ENCODE data around the gene AFAP1. TPM values are rescaled to one million over a fixed set of nuclear protein-coding genes. Genes with fewer than 3 reads are reported as not detected.
A peak's percentile ranks its signal among the peaks of the same experiment; 100 is the strongest.

The AFAP1 gene
- total RNA-seq, 4 donors from 2014 or later, result 25.1 to 56.9 (median 26.4) TPM

DNA sequence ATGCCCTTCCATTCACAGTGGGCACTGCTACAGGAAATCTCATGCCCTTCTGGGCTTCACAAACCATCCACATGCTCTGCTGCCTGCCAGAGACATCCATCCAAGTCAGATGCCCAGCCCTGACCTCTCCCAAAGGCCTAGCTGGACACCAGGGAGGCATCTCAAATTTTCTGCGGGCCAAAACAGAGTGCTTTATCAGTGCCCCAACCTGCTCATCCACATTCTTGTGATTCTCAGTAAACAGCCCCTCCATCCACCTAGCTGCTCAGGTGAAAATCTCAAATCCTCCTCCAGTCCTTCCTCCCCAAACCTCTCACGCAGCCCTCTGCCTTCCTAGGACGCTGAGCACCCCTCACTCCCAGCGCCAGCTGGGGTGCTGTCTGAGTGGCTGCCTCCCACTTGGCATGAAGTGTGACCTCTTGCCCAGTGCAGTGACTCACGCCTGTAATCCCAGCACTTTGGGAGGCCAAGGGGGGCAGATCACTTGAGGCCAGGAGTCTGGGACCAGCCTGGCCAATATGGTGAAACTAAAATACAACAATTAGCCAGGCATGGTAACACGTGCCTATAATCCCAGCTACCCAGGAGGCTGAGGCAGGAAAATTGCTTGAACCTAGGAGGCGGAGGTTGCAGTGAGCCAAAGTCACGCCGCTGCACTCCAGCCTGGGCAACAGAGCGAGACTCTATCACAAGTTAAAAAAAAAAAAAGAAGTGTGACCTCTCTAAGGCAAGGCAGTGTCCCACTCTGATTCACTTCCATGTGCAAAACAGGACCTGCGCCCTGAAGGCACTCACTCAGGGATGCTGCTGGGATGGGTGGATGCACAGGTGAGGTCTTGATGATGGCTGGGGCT, 1.7 kb upstream of the AFAP1 start:
- no peak overlapping the region for H3K4me3 ChIP-seq
- no peak overlapping the region for H3K27ac ChIP-seq
- in situ Hi-C loops (cut with MboI; ENCODE audit: low pct_ligation_motif_present in 1 of 4, low pct_unique_long_range_greater_than_20kb in 1 of 4, low sequenced_read_pairs in 3 of 4) (no loop called here), intact Hi-C loops (cut with DNase I; ENCODE audit: low total_unique reads) (no loop called here)
- peaks cover 2 to 37% (median 18%) of the 10 kb centered on the region in 4 donors for H3K4me1 ChIP-seq
- no peaks in the 10 kb centered on the region for H3K27me3 ChIP-seq
- WGBS, 2 donors (ENCODE audit: low coverage in 1 of 2), result 64 to 80% methylated on average over 6 to 11 of the region's 11 CpGs
- TF ChIP-seq POLR2AphosphoS5 (IDR thresholded peaks at IDR 0.05), result no peak
- no peak for TF ChIP-seq POLR2A (IDR thresholded peaks at IDR 0.05)
- no peak for TF ChIP-seq EP300 (IDR thresholded peaks at IDR 0.05; ENCODE audit: low read depth)
- TF ChIP-seq, protein P1, sequence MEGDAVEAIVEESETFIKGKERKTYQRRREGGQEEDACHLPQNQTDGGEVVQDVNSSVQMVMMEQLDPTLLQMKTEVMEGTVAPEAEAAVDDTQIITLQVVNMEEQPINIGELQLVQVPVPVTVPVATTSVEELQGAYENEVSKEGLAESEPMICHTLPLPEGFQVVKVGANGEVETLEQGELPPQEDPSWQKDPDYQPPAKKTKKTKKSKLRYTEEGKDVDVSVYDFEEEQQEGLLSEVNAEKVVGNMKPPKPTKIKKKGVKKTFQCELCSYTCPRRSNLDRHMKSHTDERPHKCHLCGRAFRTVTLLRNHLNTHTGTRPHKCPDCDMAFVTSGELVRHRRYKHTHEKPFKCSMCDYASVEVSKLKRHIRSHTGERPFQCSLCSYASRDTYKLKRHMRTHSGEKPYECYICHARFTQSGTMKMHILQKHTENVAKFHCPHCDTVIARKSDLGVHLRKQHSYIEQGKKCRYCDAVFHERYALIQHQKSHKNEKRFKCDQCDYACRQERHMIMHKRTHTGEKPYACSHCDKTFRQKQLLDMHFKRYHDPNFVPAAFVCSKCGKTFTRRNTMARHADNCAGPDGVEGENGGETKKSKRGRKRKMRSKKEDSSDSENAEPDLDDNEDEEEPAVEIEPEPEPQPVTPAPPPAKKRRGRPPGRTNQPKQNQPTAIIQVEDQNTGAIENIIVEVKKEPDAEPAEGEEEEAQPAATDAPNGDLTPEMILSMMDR (IDR thresholded peaks at IDR 0.05), result no peak
- no peaks in the 10 kb centered on the region for H3K9me3 ChIP-seq
- H3K36me3 ChIP-seq, result no peaks in the 10 kb centered on the region
- no peak for DNase-seq

DNA sequence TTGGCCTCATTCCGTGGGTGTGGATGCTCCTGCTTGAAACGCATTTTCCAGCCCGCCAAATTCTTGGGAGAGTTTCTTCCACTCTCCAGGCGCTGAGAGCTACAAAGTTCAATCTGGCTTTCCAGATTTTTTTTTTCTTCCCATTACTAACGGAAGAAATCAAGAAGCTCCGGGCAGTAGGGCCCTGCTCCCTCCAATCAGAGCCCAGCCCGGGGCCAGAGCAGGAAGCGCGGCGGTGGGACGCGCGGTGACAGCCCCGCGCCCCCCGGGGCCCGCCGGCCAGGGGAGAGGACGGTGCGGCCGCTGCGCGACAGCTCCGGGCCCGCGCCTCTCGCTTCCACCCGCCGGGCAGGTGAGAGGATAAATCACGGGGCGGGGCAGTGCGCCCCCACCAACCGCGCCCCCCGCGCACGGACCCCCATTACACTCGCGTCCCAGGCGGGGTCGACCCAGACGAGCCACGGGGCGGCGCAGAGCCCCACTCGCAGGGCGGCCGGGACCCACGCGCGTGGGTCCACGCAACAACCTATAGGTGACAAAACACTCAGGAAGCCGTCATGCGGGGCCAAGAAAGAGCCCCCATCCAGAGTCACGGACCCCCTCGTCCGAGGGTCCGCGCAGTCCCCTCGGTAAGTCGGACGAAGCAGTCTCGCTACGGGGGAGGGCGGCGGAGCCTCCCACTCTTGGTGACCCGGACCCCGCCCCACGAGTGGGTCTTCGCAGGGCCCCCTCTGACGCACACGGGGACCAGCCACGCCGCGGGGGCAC, 868 bp downstream of the AFAP1 start:
- Histone ChIP-seq H3K9me3 (no peaks in the 10 kb centered on the region), H3K27ac (peak overlapping the region; percentile 93 to 98 (median 96)), H3K36me3 (no peaks in the 10 kb centered on the region), H3K27me3 (no peaks in the 10 kb centered on the region), H3K4me1 (peaks cover 2 to 43% (median 22%) of the 10 kb centered on the region in 4 donors), H3K4me3 (peak overlapping the region; percentile 51 to 95 (median 70))
- peak; percentile 32 for DNase-seq
- intact Hi-C loops (cut with DNase I; ENCODE audit: low total_unique reads) (loop anchor here (10.0 kb wide), 1 partner anchor 164 kb away; no protein-coding TSS in a partner anchor), in situ Hi-C loops (cut with MboI; ENCODE audit: low pct_ligation_motif_present in 1 of 4, low pct_unique_long_range_greater_than_20kb in 1 of 4, low sequenced_read_pairs in 3 of 4) (no loop called here)
- 3% methylated on average over 43 of the region's 75 CpGs; no CpG with 5 or more reads in 1 of the 2 donors for WGBS, 2 donors (ENCODE audit: low coverage in 1 of 2)
- TF ChIP-seq POLR2AphosphoS5 (IDR thresholded peaks at IDR 0.05) (peak in 1 of 3 donors; percentile 30), EP300 (IDR thresholded peaks at IDR 0.05; ENCODE audit: low read depth) (no peak)

- WGBS, 2 donors (ENCODE audit: low coverage in 1 of 2), result 15% methylated on average over 6 of the region's 6 CpGs; no CpG with 5 or more reads in 1 of the 2 donors
- intact Hi-C loops (cut with DNase I; ENCODE audit: low total_unique reads), result loop anchor here (10.0 kb wide), 1 partner anchor 163 kb away; no protein-coding TSS in a partner anchor
- Histone ChIP-seq H3K27ac (peak overlapping the region; percentile 93 to 98 (median 96)), H3K4me1 (peaks cover 2 to 43% (median 22%) of the 10 kb centered on the region in 4 donors), H3K9me3 (no peaks in the 10 kb centered on the region), H3K36me3 (no peaks in the 10 kb centered on the region), H3K27me3 (no peaks in the 10 kb centered on the region), H3K4me3 (peak overlapping the region; percentile 51 to 95 (median 70))
- DNase-seq, result no peak
- TF ChIP-seq POLR2AphosphoS5 (IDR thresholded peaks at IDR 0.05) (no peak), POLR2A (IDR thresholded peaks at IDR 0.05) (no peak), EP300 (IDR thresholded peaks at IDR 0.05; ENCODE audit: low read depth) (no peak)
- TF ChIP-seq, protein P1 (IDR thresholded peaks at IDR 0.05), result no peak
- in situ Hi-C loops (cut with MboI; ENCODE audit: low pct_ligation_motif_present in 1 of 4, low pct_unique_long_range_greater_than_20kb in 1 of 4, low sequenced_read_pairs in 3 of 4), result no loop called here
These were observed 1.4 kb downstream of the AFAP1 start for GRCh38 chr4:7938266-7938608.

GRCh38 chr4:7937006-7937405, 2.7 kb downstream of the AFAP1 start:
- intact Hi-C loops (cut with DNase I; ENCODE audit: low total_unique reads), result loop anchor here (10.0 kb wide), 1 partner anchor 162 kb away; no protein-coding TSS in a partner anchor
- in situ Hi-C loops (cut with MboI; ENCODE audit: low pct_ligation_motif_present in 1 of 4, low pct_unique_long_range_greater_than_20kb in 1 of 4, low sequenced_read_pairs in 3 of 4), result no loop called here
- Histone ChIP-seq H3K9me3 (no peaks in the 10 kb centered on the region), H3K4me1 (peaks cover 2 to 49% (median 22%) of the 10 kb centered on the region in 4 donors), H3K27ac (peak overlapping the region; percentile 93 to 98 (median 96)), H3K27me3 (no peaks in the 10 kb centered on the region), H3K4me3 (no peak overlapping the region), H3K36me3 (no peaks in the 10 kb centered on the region)
- 55 to 79% methylated on average over 2 of the region's 2 CpGs for WGBS, 2 donors (ENCODE audit: low coverage in 1 of 2)
- TF ChIP-seq EP300 (IDR thresholded peaks at IDR 0.05; ENCODE audit: low read depth) (no peak), POLR2A (IDR thresholded peaks at IDR 0.05) (no peak), POLR2AphosphoS5 (IDR thresholded peaks at IDR 0.05) (no peak)
- TF ChIP-seq, protein P1 (IDR thresholded peaks at IDR 0.05), result no peak
- no peak for DNase-seq

Measured in transverse colon (tissue), 4 donors.